Measurements from ENCODE around the gene INSIG1. TPM values are rescaled to one million over a fixed set of nuclear protein-coding genes. Genes with fewer than 3 reads are reported as not detected.

INSIG1 gene
- total RNA-seq, 1 experiment from 2014 or later = 92.6 TPM

- CTCF ChIA-PET = no interaction called here
- intact Hi-C loops (cut with micrococcal nuclease; ENCODE audit: unreplicated experiment) (no loop called here), in situ Hi-C loops (cut with HindIII; ENCODE audit: low pct_unique_long_range_greater_than_20kb, low sequenced_read_pairs) (no loop called here)
- H3K9me3 ChIP-seq (ENCODE audit: control insufficient read depth, insufficient read depth, low read depth, low read length) = no peaks in the 10 kb centered on the region
- TF ChIP-seq TCF7L2 (IDR thresholded peaks at IDR 0.05; ENCODE audit: low read depth, low read length) = no peak
- peaks cover 2% of the 10 kb centered on the region; the same call in 1 of the 2 replicates for H3K27me3 ChIP-seq (ENCODE audit: control insufficient read depth, insufficient read depth, low read length)
- no TSS peak for BruUV-seq (replicated peaks)
- H3K36me3 ChIP-seq (ENCODE audit: control insufficient read depth, insufficient read depth, low read length) = no peaks in the 10 kb centered on the region
- no peaks in the 10 kb centered on the region for H3K4me1 ChIP-seq (ENCODE audit: control insufficient read depth, insufficient read depth, low read length)
- DNase-seq (ENCODE audit: low read depth, low spot score) (no peak), ATAC-seq (no peak)
- POLR2A ChIA-PET = no interaction called here
- H3K4me3 ChIP-seq (ENCODE audit: low read depth in 2 of 2, low read length in 2 of 2) = no peak overlapping the region
- no peak overlapping the region for H3K27ac ChIP-seq (ENCODE audit: low read length)
Observed at GRCh38 chr7:155287284-155287935, 10.3 kb upstream of the INSIG1 start.

GRCh38 chr7:155288055-155288454 is 9.6 kb upstream of the INSIG1 start:
- H3K36me3 ChIP-seq (ENCODE audit: control insufficient read depth, insufficient read depth, low read length) = no peaks in the 10 kb centered on the region
- TF ChIP-seq SIN3A (IDR thresholded peaks at IDR 0.05; ENCODE audit: borderline replicate concordance, insufficient read depth, low read depth, low read length) (no peak), POLR2AphosphoS5 (IDR thresholded peaks at IDR 0.05; ENCODE audit: low read depth, low read length) (no peak), CTCF (IDR thresholded peaks at IDR 0.05) (no peak), REST (IDR thresholded peaks at IDR 0.05; ENCODE audit: insufficient read depth in 1 of 2, low read depth in 2 of 2, low read length in 1 of 2) (no peak), TCF7L2 (IDR thresholded peaks at IDR 0.05; ENCODE audit: low read depth, low read length) (no peak)
- ChIA-PET POLR2A (no interaction called here), CTCF (no interaction called here)
- DNase-seq (ENCODE audit: low read depth, low spot score) (no peak), ATAC-seq (no peak)
- BruUV-seq (replicated peaks) = no TSS peak
- H3K27me3 ChIP-seq (ENCODE audit: control insufficient read depth, insufficient read depth, low read length) = 0 out of 2 replicates have a peak, but pooled peaks cover 2% of the 10 kb centered on the region
- intact Hi-C loops (cut with micrococcal nuclease; ENCODE audit: unreplicated experiment) = no loop called here
- H3K4me3 ChIP-seq (ENCODE audit: low read depth in 2 of 2, low read length in 2 of 2) = no peak overlapping the region
- no peaks in the 10 kb centered on the region for H3K9me3 ChIP-seq (ENCODE audit: control insufficient read depth, insufficient read depth, low read depth, low read length)
- H3K27ac ChIP-seq (ENCODE audit: low read length) = no peak overlapping the region
- H3K4me1 ChIP-seq (ENCODE audit: control insufficient read depth, insufficient read depth, low read length) = no peaks in the 10 kb centered on the region
- in situ Hi-C loops (cut with HindIII; ENCODE audit: low pct_unique_long_range_greater_than_20kb, low sequenced_read_pairs) = no loop called here

- ATAC-seq = no peak
- no TSS peak for BruUV-seq (replicated peaks)
- DNase-seq (ENCODE audit: low read depth, low spot score) = no peak
- in situ Hi-C loops (cut with HindIII; ENCODE audit: low pct_unique_long_range_greater_than_20kb, low sequenced_read_pairs) = no loop called here
- no peaks in the 10 kb centered on the region for H3K36me3 ChIP-seq (ENCODE audit: control insufficient read depth, insufficient read depth, low read length)
- TF ChIP-seq CTCF (IDR thresholded peaks at IDR 0.05) = no peak
- ChIA-PET POLR2A (no interaction called here), CTCF (interaction anchor here (0.6 kb wide), 1 partner anchor 15 kb away, joined by 5 read pairs; no protein-coding TSS in a partner anchor)
- H3K27me3 ChIP-seq (ENCODE audit: control insufficient read depth, insufficient read depth, low read length) = no peaks in the 10 kb centered on the region
- no peaks in the 10 kb centered on the region for H3K9me3 ChIP-seq (ENCODE audit: control insufficient read depth, insufficient read depth, low read depth, low read length)
- H3K4me1 ChIP-seq (ENCODE audit: control insufficient read depth, insufficient read depth, low read length) = no peaks in the 10 kb centered on the region
- H3K27ac ChIP-seq (ENCODE audit: low read length) = no peak overlapping the region
- no peak overlapping the region for H3K4me3 ChIP-seq (ENCODE audit: low read depth in 2 of 2, low read length in 2 of 2)
- intact Hi-C loops (cut with micrococcal nuclease; ENCODE audit: unreplicated experiment) = no loop called here
Observed at GRCh38 chr7:155289107-155289506, 8.6 kb upstream of the INSIG1 start.
